H1 (cell line): ENCODE results near the gene SBF2. TPM values are rescaled to one million over a fixed set of nuclear protein-coding genes. Genes with fewer than 3 reads are reported as not detected.

Source experiments
- CTCF ChIA-PET: fragments of 300-600 bp; sonication (Branson Sonifier 250); formaldehyde crosslinking; loops from one replicate; lab custom pipeline; 2021; ENCODE audit not compliant: partially characterized antibody; lab: Charles Lee
- POLR2A ChIA-PET: fragments of 300-600 bp; sonication (Branson Sonifier 250); formaldehyde crosslinking; loops from one replicate; lab custom pipeline; 2021; ENCODE audit warnings: inconsistent platforms; ENCODE audit not compliant: partially characterized antibody; lab: Charles Lee
- DNase-seq, 2 experiments: peaks; one replicate each; pipeline versions ENCODE4 v3.0.0 to v3.0.0-alpha.2; 2010 to 2022; ENCODE audit warnings: low spot score in 2 of 2, low read depth in 1 of 2, mixed read lengths in 1 of 2
- FAIRE-seq: peaks from 2 replicates; lab custom pipeline; 2011; peaks lifted over from hg19 to GRCh38; lab: Jason Lieb, UNC
- H2AFZ ChIP-seq: 2 replicates; pipeline ENCODE4 v1.8.1; 2012; ENCODE audit warnings: low read length, inconsistent platforms
- H2AK5ac ChIP-seq: 2 replicates; pipeline ENCODE4 v1.6.1; 2013; ENCODE audit warnings: low read depth, low read length
- H2BK120ac ChIP-seq: replicated peaks from 2 replicates; pipeline ENCODE3; 2013; ENCODE audit warnings: low read depth, low read length, inconsistent platforms
- H2BK12ac ChIP-seq: 2 replicates; pipeline ENCODE4 v1.6.1; 2013; ENCODE audit warnings: low read depth, low read length
- H2BK15ac ChIP-seq: 2 replicates; pipeline ENCODE4 v1.6.1; 2013; ENCODE audit warnings: low read length
- H2BK20ac ChIP-seq: 2 replicates; pipeline ENCODE4 v1.6.1; 2013; ENCODE audit warnings: low read length
- H2BK5ac ChIP-seq: 2 replicates; pipeline ENCODE4 v1.6.1; 2013; ENCODE audit warnings: low read depth, low read length
- H3K14ac ChIP-seq: 2 replicates; pipeline ENCODE4 v1.6.1; 2013; ENCODE audit warnings: inconsistent platforms; ENCODE audit not compliant: insufficient read length
- H3K18ac ChIP-seq: 2 replicates; pipeline ENCODE4 v1.6.1; 2013; ENCODE audit warnings: low read length; ENCODE audit errors: extremely low read depth
- H3K23ac ChIP-seq: 2 replicates; pipeline ENCODE4 v1.6.1; 2013; ENCODE audit warnings: inconsistent platforms; ENCODE audit not compliant: insufficient read length
- H3K23me2 ChIP-seq: 2 replicates; pipeline ENCODE4 v1.6.1; 2013; ENCODE audit warnings: low read depth, low read length
- H3K27ac ChIP-seq: 2 replicates; pipeline ENCODE4 v1.6.1; 2011; ENCODE audit warnings: low read depth, low read length, inconsistent platforms
- H3K27me3 ChIP-seq, 4 experiments: replicated peaks in 1 of 4; 1 replicate in 1 of 4; 2 replicates in 3 of 4; pipeline versions ENCODE4 v1.6.1 to v1.8.1; 2011 to 2013; ENCODE audit warnings: low read length in 3 of 4, mild to moderate bottlenecking in 3 of 4, inconsistent platforms in 2 of 4, mixed read lengths in 2 of 4, moderate library complexity in 1 of 4; ENCODE audit not compliant: control insufficient read depth in 3 of 4, insufficient read depth in 3 of 4; ENCODE audit errors: extremely low read depth in 1 of 4
- H3K36me3 ChIP-seq, 4 experiments: 2 replicates each; pipeline versions ENCODE4 v1.6.1 to v1.8.1; 2011 to 2013; ENCODE audit warnings: mild to moderate bottlenecking in 4 of 4, low read length in 3 of 4, moderate library complexity in 2 of 4, control low read depth in 1 of 4, inconsistent platforms in 1 of 4; ENCODE audit not compliant: insufficient read depth in 4 of 4, control insufficient read depth in 2 of 4
- H3K4ac ChIP-seq: replicated peaks from 2 replicates; pipeline ENCODE3; 2013; ENCODE audit warnings: low read length, low read depth, mixed read lengths, inconsistent platforms; ENCODE audit not compliant: insufficient read length
- H3K4me1 ChIP-seq, 4 experiments: replicated peaks in 1 of 4; 1 replicate in 1 of 4; 2 replicates in 3 of 4; pipeline versions ENCODE4 v1.6.1 to v1.8.1; 2011 to 2013; ENCODE audit warnings: low read length in 3 of 4, inconsistent platforms in 2 of 4, mixed read lengths in 1 of 4; ENCODE audit not compliant: insufficient read depth in 4 of 4, control insufficient read depth in 3 of 4
- H3K4me2 ChIP-seq, 2 experiments: 2 replicates each; pipeline versions ENCODE4 v1.6.1 to v1.8.1; 2011 to 2013; ENCODE audit warnings: low read depth in 2 of 2, low read length in 2 of 2, control low read depth in 1 of 2, inconsistent platforms in 1 of 2, mild to moderate bottlenecking in 1 of 2; ENCODE audit not compliant: insufficient read depth in 1 of 2
- H3K4me3 ChIP-seq, 4 experiments: fragments of 200-600, 300-600 bp in 1 of 4; sonication (generic), shearing (Covaris generic), sonication (Bioruptor Twin) in 1 of 4; 2 replicates each; pipeline versions ENCODE4 v1.5.1 to v1.8.1; 2011 to 2016; ENCODE audit warnings: low read length in 4 of 4, low read depth in 3 of 4, control low read depth in 2 of 4, inconsistent platforms in 2 of 4, mild to moderate bottlenecking in 2 of 4, mixed read lengths in 1 of 4, moderate library complexity in 1 of 4; ENCODE audit not compliant: insufficient read depth in 2 of 4; ENCODE audit errors: extremely low read depth in 1 of 4
- H3K56ac ChIP-seq: replicated peaks from 2 replicates; pipeline ENCODE3; 2013; ENCODE audit warnings: low read depth, mild to moderate bottlenecking, mixed read lengths, low read length, inconsistent platforms; ENCODE audit not compliant: insufficient read length
- H3K79me1 ChIP-seq: 2 replicates; pipeline ENCODE4 v1.6.1; 2013; ENCODE audit warnings: low read depth, low read length, control low read depth
- H3K79me2 ChIP-seq, 2 experiments: 2 replicates each; pipeline versions ENCODE4 v1.6.1 to v1.8.1; 2012 to 2013; ENCODE audit warnings: low read length in 2 of 2, mild to moderate bottlenecking in 2 of 2, inconsistent platforms in 1 of 2; ENCODE audit not compliant: insufficient read depth in 2 of 2, control insufficient read depth in 1 of 2
- H3K9ac ChIP-seq, 4 experiments: replicated peaks in 1 of 4; 1 replicate in 1 of 4; 2 replicates in 3 of 4; pipeline versions ENCODE4 v1.6.1 to v1.8.1; 2011 to 2013; ENCODE audit warnings: low read depth in 3 of 4, low read length in 3 of 4, control low read depth in 2 of 4, mild to moderate bottlenecking in 2 of 4, moderate library complexity in 2 of 4, inconsistent platforms in 1 of 4; ENCODE audit errors: extremely low read depth in 1 of 4
- H3K9me3 ChIP-seq, 2 experiments: 2 replicates each; pipeline versions ENCODE4 v1.6.1 to v1.8.1; 2012 to 2013; ENCODE audit warnings: mild to moderate bottlenecking in 2 of 2, moderate library complexity in 2 of 2, control low read depth in 1 of 2, inconsistent platforms in 1 of 2, low read depth in 1 of 2, low read length in 1 of 2, mixed read lengths in 1 of 2; ENCODE audit not compliant: insufficient read depth in 2 of 2
- H4K20me1 ChIP-seq, 2 experiments: replicated peaks in 1 of 2; 2 replicates each; pipeline versions ENCODE3 to v1.8.1; 2011 to 2013; ENCODE audit warnings: inconsistent platforms in 2 of 2, low read length in 2 of 2, mild to moderate bottlenecking in 1 of 2; ENCODE audit not compliant: insufficient read depth in 2 of 2, control insufficient read depth in 1 of 2
- H4K5ac ChIP-seq: 2 replicates; pipeline ENCODE4 v1.6.1; 2013; ENCODE audit warnings: low read length, low read depth, mixed read lengths, inconsistent platforms; ENCODE audit not compliant: insufficient read length
- H4K8ac ChIP-seq: 2 replicates; pipeline ENCODE4 v1.8.0; 2013; ENCODE audit warnings: mild to moderate bottlenecking, moderate library complexity, low read length, inconsistent platforms; ENCODE audit not compliant: insufficient read depth; ENCODE audit errors: extremely low read depth
- H4K91ac ChIP-seq: replicated peaks from 2 replicates; pipeline ENCODE3; 2013; ENCODE audit warnings: low read length, mixed read lengths, inconsistent platforms; ENCODE audit not compliant: insufficient read length
- BCL11A ChIP-seq, 2 experiments: IDR thresholded peaks; one replicate each; pipeline ENCODE4 v1.6.1; 2011; ENCODE audit warnings: low read depth in 2 of 2, low read length in 2 of 2, mild to moderate bottlenecking in 2 of 2
- CBX8 ChIP-seq: fragments of 300-800, 300-1000 bp; sonication (generic); IDR thresholded peaks from 2 replicates; pipeline ENCODE4 v1.7.1; 2016; ENCODE audit warnings: low read depth, low read length, borderline replicate concordance
- CHD1 ChIP-seq: IDR thresholded peaks from 2 replicates; pipeline ENCODE4 v1.6.1; 2012; ENCODE audit warnings: low read depth, low read length, improper control_type of control experiment
- FOSL1 ChIP-seq: IDR thresholded peaks from 2 replicates; pipeline ENCODE4 v1.6.1; 2011; ENCODE audit warnings: mild to moderate bottlenecking, low read depth, low read length, moderate library complexity; ENCODE audit not compliant: insufficient read depth
- SIN3A ChIP-seq, 2 experiments: IDR thresholded peaks in 1 of 2; conservative IDR thresholded peaks in 1 of 2; 2 replicates each; pipeline ENCODE4 v1.6.1; 2011 to 2012; ENCODE audit warnings: low read length in 2 of 2, improper control_type of control experiment in 1 of 2, low read depth in 1 of 2, mild to moderate bottlenecking in 1 of 2
- SRF ChIP-seq: IDR thresholded peaks from 2 replicates; pipeline ENCODE4 v1.6.1; 2011; ENCODE audit warnings: mild to moderate bottlenecking, low read depth, low read length, moderate library complexity
- WGBS, 2 experiments: shearing (Covaris generic) in 1 of 2; methylation state at CpG; one replicate each; pipeline versions ENCODE4 v1.1.6 to v1.1.7; 2013 to 2015; ENCODE audit warnings: low lambda C conversion rate in 2 of 2, mixed read lengths in 2 of 2, inconsistent platforms in 1 of 2, low coverage in 1 of 2, missing lambda C conversion rate in 1 of 2; ENCODE audit not compliant: insufficient replicate concordance in 2 of 2, insufficient coverage in 1 of 2, insufficient read length in 1 of 2; ENCODE audit errors: extremely low coverage in 1 of 2, missing lambda C conversion rate in 1 of 2; 5-methylcytosine and 5-hydroxymethylcytosine counted together
- polyA plus RNA-seq, 7 experiments: library from polyadenylated mRNA; depleted of rRNA in 3 of 7; stranded (reverse) in 5 of 7; unstranded in 2 of 7; fragments of >200 nt in 5 of 7; fragments of 200-250 nt in 2 of 7; gene quantifications; 1 replicate in 5 of 7; 2 replicates in 1 of 7; 4 replicates in 1 of 7; pipeline versions ENCODE4 v1.2.1 to v1.2.3, GENCODE V29; 2011 to 2013; ENCODE audit warnings: missing spikeins in 2 of 7, mixed read lengths in 2 of 7
- total RNA-seq: library from RNA; stranded (reverse); fragmentation: NEBNext Ultra II Directional; extraction: Animal tissue kit (Norgen Biotek cat#: 25700); gene quantifications from 2 replicates; pipeline ENCODE4 v1.2.1, GENCODE V29; 2021

The SBF2 gene
- total and polyA plus RNA-seq, 2 of the 8 experiments (the other 6 are each of a cell fraction or from before 2014, with no cell fraction given) = 36.7 to 50.5 TPM

DNA sequence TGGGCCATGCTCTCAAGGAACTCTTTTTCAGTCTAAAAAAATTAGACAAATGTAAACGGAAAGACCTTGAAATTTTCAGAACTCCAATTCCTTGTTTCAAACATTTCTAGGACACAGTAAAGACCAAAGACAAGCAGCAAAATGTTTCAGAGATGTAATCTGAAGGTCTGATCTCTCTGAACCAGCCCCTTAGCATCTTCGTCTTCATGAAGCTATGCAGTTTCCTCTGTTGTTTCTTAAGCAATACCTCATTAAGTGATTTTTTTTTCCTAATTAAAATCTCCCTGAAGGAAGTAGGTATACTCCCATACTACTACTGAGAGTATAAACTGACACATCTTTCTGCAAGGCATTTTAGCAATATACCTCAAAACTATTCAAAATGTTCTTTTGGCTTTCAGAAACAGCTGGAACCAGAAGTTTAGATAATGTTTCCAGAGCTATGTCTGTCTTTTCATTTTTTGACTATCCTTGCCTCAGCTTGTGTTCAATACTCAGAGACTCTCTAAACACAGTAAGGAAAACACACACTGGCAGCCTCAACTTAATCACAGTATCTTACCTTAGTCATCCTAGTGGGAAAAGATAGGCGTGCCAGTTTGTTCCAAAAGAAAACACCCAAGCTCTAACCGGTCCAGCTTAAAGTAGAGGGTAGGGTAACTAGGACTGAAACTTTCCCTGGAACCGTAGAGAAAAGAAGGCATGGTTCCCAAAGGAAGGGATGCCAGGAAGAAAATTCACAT lies 25.1 kb downstream of the SBF2 start:
- Histone ChIP-seq H3K79me2 (peaks cover 0 to 26% of the 10 kb centered on the region in 2 experiments; a peak in 2 of 4 replicates), H3K36me3 (no peaks in the 10 kb centered on the region), H3K23ac (no peak overlapping the region), H2BK120ac (no peak overlapping the region), H2BK12ac (no peak overlapping the region), H3K4ac (no peak overlapping the region), H3K9ac (no peak overlapping the region), H4K91ac (no peak overlapping the region), H2AK5ac (no peak overlapping the region), H3K27me3 (no peaks in the 10 kb centered on the region), H3K4me2 (no peak overlapping the region), H3K18ac (no peak overlapping the region), H3K79me1 (no peaks in the 10 kb centered on the region), H2BK20ac (no peak overlapping the region), H2BK5ac (no peak overlapping the region), H3K4me1 (peaks cover 0 to 3% (median 0%) of the 10 kb centered on the region in 4 experiments; a peak in 1 of 7 replicates), H4K20me1 (no peaks in the 10 kb centered on the region), H3K9me3 (no peaks in the 10 kb centered on the region), H3K23me2 (no peaks in the 10 kb centered on the region), H3K27ac (no peak overlapping the region), H3K4me3 (no peak overlapping the region), H4K8ac (no peak overlapping the region), H2AFZ (no peak overlapping the region), H3K56ac (no peak overlapping the region), H3K14ac (no peak overlapping the region), H2BK15ac (no peak overlapping the region), H4K5ac (no peak overlapping the region)
- ChIA-PET POLR2A (interaction anchor here (1.0 kb wide), 1 partner anchor 20 kb away, joined by 3 read pairs; no protein-coding TSS in a partner anchor), CTCF (interaction anchor here (0.6 to 1.8 kb wide), 4 partner anchors 12 to 55 kb away, joined by 3 to 6 read pairs (median 4); no protein-coding TSS in a partner anchor)
- DNase-seq (no peak), FAIRE-seq (peak; percentile 19)
- 86% methylated on average over 5 of the region's 5 CpGs; no CpG with 5 or more reads in 1 of the 2 experiments for WGBS, 2 experiments
- TF ChIP-seq SRF (no peak), CHD1 (no peak), FOSL1 (no peak), CBX8 (no peak), BCL11A (IDR thresholded peaks at IDR 0.05; ENCODE audit: low read depth in 2 of 2, low read length in 2 of 2) (no peak), SIN3A (conservative IDR thresholded peaks at IDR 0.05 in 1 of 2, IDR thresholded peaks at IDR 0.05 in 1 of 2; ENCODE audit: low read depth in 1 of 2, low read length in 2 of 2) (no peak)
